DOHH2 (cell line): ENCODE data around the gene KRT40.
A peak's percentile ranks its signal among the peaks of the same experiment; 100 is the strongest.

Source experiments
- H3F3A ChIP-seq: fragments of 200-600 bp; sonication (generic), shearing (Covaris generic); 2 replicates; pipeline ENCODE4 v1.6.0; 2016; ENCODE audit warnings: antibody characterized with exemption, mild to moderate bottlenecking; ENCODE audit not compliant: control insufficient read depth, insufficient read depth
- H3K27ac ChIP-seq: fragments of 200-600 bp; sonication (generic); 2 replicates; pipeline ENCODE4 v1.5.1; 2014; ENCODE audit warnings: low read depth, mild to moderate bottlenecking, low read length, moderate library complexity
- H3K27me3 ChIP-seq: fragments of 200-600 bp; sonication (generic); 2 replicates; pipeline ENCODE4 v1.6.1; 2014; ENCODE audit warnings: mild to moderate bottlenecking, low read length, mixed read lengths; ENCODE audit not compliant: control insufficient read depth
- H3K36me3 ChIP-seq: fragments of 200-600 bp; sonication (generic); 2 replicates; pipeline ENCODE4 v1.6.1; 2014; ENCODE audit warnings: mild to moderate bottlenecking, low read length, moderate library complexity, mixed read lengths; ENCODE audit not compliant: control insufficient read depth
- H3K4me1 ChIP-seq: fragments of 200-600 bp; sonication (generic); 2 replicates; pipeline ENCODE4 v1.6.1; 2014; ENCODE audit warnings: mild to moderate bottlenecking, low read length, mixed read lengths; ENCODE audit not compliant: control insufficient read depth
- H3K4me2 ChIP-seq: fragments of 200-600 bp; sonication (generic); 2 replicates; pipeline ENCODE4 v1.6.0; 2014; ENCODE audit warnings: mild to moderate bottlenecking, low read length, moderate library complexity
- H3K4me3 ChIP-seq: fragments of 200-600 bp; sonication (generic); 2 replicates; pipeline ENCODE4 v1.5.1; 2014; ENCODE audit warnings: mild to moderate bottlenecking, low read length, mixed read lengths
- H3K79me2 ChIP-seq: fragments of 200-600 bp; sonication (generic); 2 replicates; pipeline ENCODE4 v1.6.1; 2014; ENCODE audit warnings: mild to moderate bottlenecking, low read length, mixed read lengths; ENCODE audit not compliant: control insufficient read depth
- H3K9me2 ChIP-seq: fragments of 200-600 bp; sonication (generic); replicated peaks from 2 replicates; pipeline ENCODE4 v1.6.1; 2014; ENCODE audit warnings: mild to moderate bottlenecking, low read length, mixed read lengths; ENCODE audit not compliant: control insufficient read depth
- H3K9me3 ChIP-seq: fragments of 200-600 bp; sonication (generic); 2 replicates; pipeline ENCODE4 v1.6.1; 2014; ENCODE audit warnings: antibody characterized with exemption, low read length, mixed read lengths; ENCODE audit not compliant: control insufficient read depth, insufficient read depth
- H4K20me1 ChIP-seq: fragments of 200-600 bp; sonication (generic); 2 replicates; pipeline ENCODE4 v1.6.0; 2014; ENCODE audit warnings: low read depth, mild to moderate bottlenecking, antibody characterized with exemption, low read length, moderate library complexity; ENCODE audit not compliant: control insufficient read depth, insufficient read depth
- EZH2phosphoT487 ChIP-seq: fragments of 200-600 bp; sonication (generic); IDR thresholded peaks from 2 replicates; pipeline ENCODE4 v1.6.1; 2017; ENCODE audit warnings: borderline replicate concordance, mild to moderate bottlenecking, antibody characterized with exemption, low read length, moderate library complexity, mixed read lengths
- TF ChIP-seq, protein P1 (sequence below): fragments of 200-600 bp; sonication (generic); IDR thresholded peaks from one replicate; pipeline ENCODE4 v1.5.1; 2014; ENCODE audit warnings: antibody characterized with exemption, mild to moderate bottlenecking, low read depth, low read length; ENCODE audit not compliant: poor library complexity, severe bottlenecking

KRT40 gene

DNA sequence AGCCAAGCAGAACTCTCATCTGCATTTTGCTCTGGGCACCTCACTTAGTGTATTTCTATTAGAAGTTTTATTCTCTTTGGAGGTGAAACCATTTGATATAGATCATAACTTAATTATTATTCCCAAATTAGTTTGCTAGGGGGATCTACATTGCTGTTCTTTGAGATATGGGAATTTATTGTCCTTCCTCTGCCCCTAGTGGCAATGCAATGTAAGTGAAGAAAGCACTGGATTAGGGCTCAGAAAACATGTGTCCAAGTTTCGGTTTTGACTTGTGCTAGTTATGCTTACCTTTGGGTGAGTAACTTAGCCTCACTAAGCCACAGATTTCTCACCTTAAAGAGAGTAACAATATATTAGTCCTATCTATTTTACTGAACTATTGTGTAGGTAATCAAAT is 20.3 kb downstream of the KRT40 start:
- H3K27ac ChIP-seq = no peak overlapping the region

DNA sequence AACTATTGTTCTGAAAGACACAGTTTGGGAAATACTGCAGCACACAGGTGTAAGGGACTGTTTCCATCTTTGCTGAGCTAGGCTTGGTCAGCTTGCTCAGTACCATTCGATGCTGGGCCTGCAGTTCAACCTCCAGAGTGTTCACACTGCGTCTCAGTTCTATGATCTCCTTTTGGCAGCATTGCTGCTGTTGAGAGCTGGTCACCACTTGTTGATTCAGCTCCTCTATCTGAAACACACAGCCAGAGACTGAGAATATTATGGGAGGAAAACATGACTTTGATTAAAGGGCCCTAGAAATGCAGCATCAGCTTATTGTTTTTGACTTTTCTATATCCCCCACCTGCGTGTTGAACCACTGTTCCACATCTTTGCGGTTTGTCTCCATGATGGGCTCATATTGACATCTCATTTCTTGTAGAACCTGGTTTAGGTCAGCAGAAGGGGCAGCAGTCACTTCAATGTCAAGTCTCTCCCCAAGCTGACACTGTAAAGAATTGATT is 22.0 kb downstream of the KRT40 start:
- H3K27ac ChIP-seq = no peak overlapping the region
- no peak for TF ChIP-seq EZH2phosphoT487
- TF ChIP-seq, protein P1, sequence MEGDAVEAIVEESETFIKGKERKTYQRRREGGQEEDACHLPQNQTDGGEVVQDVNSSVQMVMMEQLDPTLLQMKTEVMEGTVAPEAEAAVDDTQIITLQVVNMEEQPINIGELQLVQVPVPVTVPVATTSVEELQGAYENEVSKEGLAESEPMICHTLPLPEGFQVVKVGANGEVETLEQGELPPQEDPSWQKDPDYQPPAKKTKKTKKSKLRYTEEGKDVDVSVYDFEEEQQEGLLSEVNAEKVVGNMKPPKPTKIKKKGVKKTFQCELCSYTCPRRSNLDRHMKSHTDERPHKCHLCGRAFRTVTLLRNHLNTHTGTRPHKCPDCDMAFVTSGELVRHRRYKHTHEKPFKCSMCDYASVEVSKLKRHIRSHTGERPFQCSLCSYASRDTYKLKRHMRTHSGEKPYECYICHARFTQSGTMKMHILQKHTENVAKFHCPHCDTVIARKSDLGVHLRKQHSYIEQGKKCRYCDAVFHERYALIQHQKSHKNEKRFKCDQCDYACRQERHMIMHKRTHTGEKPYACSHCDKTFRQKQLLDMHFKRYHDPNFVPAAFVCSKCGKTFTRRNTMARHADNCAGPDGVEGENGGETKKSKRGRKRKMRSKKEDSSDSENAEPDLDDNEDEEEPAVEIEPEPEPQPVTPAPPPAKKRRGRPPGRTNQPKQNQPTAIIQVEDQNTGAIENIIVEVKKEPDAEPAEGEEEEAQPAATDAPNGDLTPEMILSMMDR = no peak

More for the DNA sequence above, 20.3 kb downstream of the KRT40 start:
- Histone ChIP-seq H3K79me2 (no peaks in the 10 kb centered on the region), H3K4me1 (no peaks in the 10 kb centered on the region), H3K9me2 (no peaks in the 10 kb centered on the region), H3K9me3 (no peaks in the 10 kb centered on the region), H3K27me3 (peaks cover 4% of the 10 kb centered on the region), H3K36me3 (no peaks in the 10 kb centered on the region), H3K4me2 (peak overlapping the region; percentile 27; the same call in 1 of the 2 replicates), H3K4me3 (no peak overlapping the region), H3F3A (no peaks in the 10 kb centered on the region), H4K20me1 (no peaks in the 10 kb centered on the region)
- no peak for TF ChIP-seq EZH2phosphoT487
- TF ChIP-seq, protein P1 = peak; percentile 76

DNA sequence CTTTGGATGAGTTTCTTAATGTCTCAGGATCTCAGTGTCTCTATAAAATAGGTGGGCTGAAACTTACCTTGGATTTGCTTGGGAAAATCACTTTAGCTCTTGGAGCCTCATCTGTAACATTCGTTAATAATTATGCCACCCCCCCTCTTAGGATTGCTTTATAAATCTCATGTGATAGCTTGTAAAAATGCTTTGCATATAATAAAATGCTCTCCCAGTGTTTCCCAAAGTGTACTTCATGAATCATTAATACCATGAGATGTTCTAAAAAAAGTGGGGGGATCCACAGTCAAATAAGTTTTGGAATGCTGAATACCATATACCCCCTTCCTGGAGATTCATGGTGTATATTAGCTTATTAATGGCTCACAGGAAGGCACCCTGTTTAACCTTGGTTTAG is 22.5 kb downstream of the KRT40 start:
- H4K20me1 ChIP-seq = no peaks in the 10 kb centered on the region
- H3K27me3 ChIP-seq = peaks cover 4% of the 10 kb centered on the region
- no peak overlapping the region for H3K4me2 ChIP-seq
- no peaks in the 10 kb centered on the region for H3F3A ChIP-seq
- H3K4me3 ChIP-seq = no peak overlapping the region
- no peaks in the 10 kb centered on the region for H3K36me3 ChIP-seq
- H3K9me2 ChIP-seq = no peaks in the 10 kb centered on the region
- no peak overlapping the region for H3K27ac ChIP-seq
- no peaks in the 10 kb centered on the region for H3K4me1 ChIP-seq
- H3K9me3 ChIP-seq = no peaks in the 10 kb centered on the region
- no peaks in the 10 kb centered on the region for H3K79me2 ChIP-seq
- TF ChIP-seq, protein P1 = no peak
- TF ChIP-seq EZH2phosphoT487 = no peak

More for the DNA sequence above, 22.0 kb downstream of the KRT40 start:
- Histone ChIP-seq H3K79me2 (no peaks in the 10 kb centered on the region), H3K36me3 (no peaks in the 10 kb centered on the region), H3F3A (no peaks in the 10 kb centered on the region), H4K20me1 (no peaks in the 10 kb centered on the region), H3K27me3 (peaks cover 4% of the 10 kb centered on the region), H3K9me3 (no peaks in the 10 kb centered on the region), H3K4me3 (no peak overlapping the region), H3K9me2 (no peaks in the 10 kb centered on the region), H3K4me1 (no peaks in the 10 kb centered on the region), H3K4me2 (no peak overlapping the region)

DNA sequence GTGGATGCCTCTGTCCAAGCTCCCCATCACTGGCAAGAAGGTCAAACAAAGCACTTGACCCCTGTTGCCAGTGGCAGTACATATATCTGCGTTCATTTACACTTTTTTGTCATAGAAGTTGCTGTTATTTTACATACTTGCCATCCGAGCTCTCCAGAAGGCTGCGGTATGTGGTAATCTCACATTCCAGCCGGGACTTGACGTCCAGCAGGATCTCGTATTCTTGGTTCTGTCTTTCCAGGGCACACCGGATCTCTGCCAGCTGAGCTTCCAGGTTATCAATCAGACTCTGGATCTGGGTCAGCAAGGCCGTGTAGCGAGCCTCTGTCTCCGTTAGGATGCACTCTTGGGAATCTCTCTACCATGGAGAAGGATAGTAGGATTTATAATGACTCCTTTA is 24.0 kb downstream of the KRT40 start:
- Histone ChIP-seq H3K4me1 (no peaks in the 10 kb centered on the region), H3K27ac (no peak overlapping the region), H3K9me2 (no peaks in the 10 kb centered on the region), H4K20me1 (no peaks in the 10 kb centered on the region), H3K36me3 (no peaks in the 10 kb centered on the region), H3K4me3 (no peak overlapping the region), H3K9me3 (no peaks in the 10 kb centered on the region), H3K27me3 (peaks cover 4% of the 10 kb centered on the region), H3K79me2 (no peaks in the 10 kb centered on the region), H3K4me2 (no peak overlapping the region), H3F3A (no peaks in the 10 kb centered on the region)
- no peak for TF ChIP-seq EZH2phosphoT487
- TF ChIP-seq, protein P1 = no peak
